ENCODE data around the gene XK. TPM values are rescaled to one million over a fixed set of nuclear protein-coding genes. Genes with fewer than 3 reads are reported as not detected.

XK gene
- total RNA-seq, 1 experiment from 2014 or later = 0.04 TPM

GRCh38 chrX:37686996-37687395 is 1.4 kb downstream of the XK start:
- Histone ChIP-seq H4K20me1 (ENCODE audit: insufficient read depth, low read depth, low read length) (no peaks in the 10 kb centered on the region), H3K4me2 (ENCODE audit: low read depth, low read length, poor library complexity, severe bottlenecking) (no peak overlapping the region), H3K79me2 (ENCODE audit: low read length) (no peaks in the 10 kb centered on the region), H3K36me3 (ENCODE audit: insufficient read depth, low read length) (no peaks in the 10 kb centered on the region), H2AFZ (ENCODE audit: low read length) (no peak overlapping the region), H3K4me3 (ENCODE audit: low read length) (no peak overlapping the region), H3K27ac (ENCODE audit: low read length) (no peak overlapping the region), H3K9ac (ENCODE audit: low read length) (no peak overlapping the region), H3K4me1 (ENCODE audit: low read length) (no peaks in the 10 kb centered on the region), H3K27me3 (ENCODE audit: low read length) (no peaks in the 10 kb centered on the region), H3K9me2 (replicated peaks; ENCODE audit: insufficient read depth, low read length) (no peaks in the 10 kb centered on the region), H3K9me3 (ENCODE audit: low read length) (no peaks in the 10 kb centered on the region)
- DNase-seq = no peak

DNA sequence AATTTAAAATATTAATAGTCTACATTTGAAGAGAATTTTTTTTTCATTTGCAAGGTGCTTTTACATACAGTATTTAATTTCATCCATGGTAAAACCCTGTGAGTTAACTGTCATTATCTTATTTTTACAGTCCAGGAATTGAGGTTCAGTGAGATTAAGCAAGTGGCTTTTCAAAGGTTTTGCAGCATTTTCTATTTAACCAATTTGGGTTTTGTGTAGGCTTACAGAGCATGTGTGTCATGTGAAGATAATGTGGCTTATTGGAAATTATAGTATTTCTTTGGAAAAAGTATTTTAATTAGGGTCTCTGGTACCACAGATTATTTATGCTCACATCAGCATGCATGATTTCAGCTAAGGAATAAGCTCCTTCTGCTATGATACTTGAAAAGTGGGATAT is 4.5 kb downstream of the XK start:
- H3K4me1 ChIP-seq (ENCODE audit: low read length) = no peaks in the 10 kb centered on the region

DNA sequence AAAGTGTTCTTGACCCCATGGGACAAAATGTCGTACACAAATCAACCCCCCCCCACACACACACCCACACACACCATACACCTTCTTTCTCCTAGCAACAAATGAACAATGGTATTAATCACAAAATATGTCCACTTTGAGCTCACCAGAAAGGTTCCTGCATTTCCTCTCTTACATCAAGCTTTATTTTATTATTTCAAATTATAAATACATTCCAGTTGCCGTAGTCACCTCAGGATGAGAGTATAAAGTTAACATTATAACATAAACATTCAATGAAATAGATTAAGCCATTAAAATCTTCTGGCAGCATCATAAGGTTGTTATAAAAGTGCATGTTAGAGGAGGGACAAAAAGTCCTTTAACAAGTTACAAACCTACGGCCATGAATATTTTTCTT is 7.3 kb downstream of the XK start:
- Histone ChIP-seq H3K4me3 (ENCODE audit: low read length) (no peak overlapping the region), H3K9me3 (ENCODE audit: low read length) (no peaks in the 10 kb centered on the region), H3K27me3 (ENCODE audit: low read length) (no peaks in the 10 kb centered on the region), H3K27ac (ENCODE audit: low read length) (no peak overlapping the region), H4K20me1 (ENCODE audit: insufficient read depth, low read depth, low read length) (no peaks in the 10 kb centered on the region), H3K4me2 (ENCODE audit: low read depth, low read length, poor library complexity, severe bottlenecking) (no peak overlapping the region), H3K4me1 (ENCODE audit: low read length) (no peaks in the 10 kb centered on the region), H2AFZ (ENCODE audit: low read length) (no peak overlapping the region), H3K36me3 (ENCODE audit: insufficient read depth, low read length) (no peaks in the 10 kb centered on the region), H3K9me2 (replicated peaks; ENCODE audit: insufficient read depth, low read length) (no peaks in the 10 kb centered on the region), H3K79me2 (ENCODE audit: low read length) (no peaks in the 10 kb centered on the region), H3K9ac (ENCODE audit: low read length) (no peak overlapping the region)
- DNase-seq = no peak

More for the DNA sequence above, 4.5 kb downstream of the XK start:
- H3K4me2 ChIP-seq (ENCODE audit: low read depth, low read length, poor library complexity, severe bottlenecking) = no peak overlapping the region
- H3K79me2 ChIP-seq (ENCODE audit: low read length) = no peaks in the 10 kb centered on the region
- no peaks in the 10 kb centered on the region for H3K36me3 ChIP-seq (ENCODE audit: insufficient read depth, low read length)
- no peak overlapping the region for H3K27ac ChIP-seq (ENCODE audit: low read length)
- no peak overlapping the region for H3K9ac ChIP-seq (ENCODE audit: low read length)
- no peaks in the 10 kb centered on the region for H3K9me2 ChIP-seq (replicated peaks; ENCODE audit: insufficient read depth, low read length)
- DNase-seq = no peak
- H2AFZ ChIP-seq (ENCODE audit: low read length) = no peak overlapping the region
- H3K27me3 ChIP-seq (ENCODE audit: low read length) = no peaks in the 10 kb centered on the region
- no peaks in the 10 kb centered on the region for H4K20me1 ChIP-seq (ENCODE audit: insufficient read depth, low read depth, low read length)
- no peak overlapping the region for H3K4me3 ChIP-seq (ENCODE audit: low read length)
- no peaks in the 10 kb centered on the region for H3K9me3 ChIP-seq (ENCODE audit: low read length)

- H3K4me2 ChIP-seq (ENCODE audit: low read depth, low read length, poor library complexity, severe bottlenecking) = no peak overlapping the region
- H3K4me3 ChIP-seq (ENCODE audit: low read length) = no peak overlapping the region
- H3K27ac ChIP-seq (ENCODE audit: low read length) = no peak overlapping the region
- no peaks in the 10 kb centered on the region for H3K9me2 ChIP-seq (replicated peaks; ENCODE audit: insufficient read depth, low read length)
- no peaks in the 10 kb centered on the region for H3K79me2 ChIP-seq (ENCODE audit: low read length)
- no peaks in the 10 kb centered on the region for H3K4me1 ChIP-seq (ENCODE audit: low read length)
- H3K27me3 ChIP-seq (ENCODE audit: low read length) = no peaks in the 10 kb centered on the region
- no peaks in the 10 kb centered on the region for H3K36me3 ChIP-seq (ENCODE audit: insufficient read depth, low read length)
- no peaks in the 10 kb centered on the region for H3K9me3 ChIP-seq (ENCODE audit: low read length)
- no peak overlapping the region for H2AFZ ChIP-seq (ENCODE audit: low read length)
- H4K20me1 ChIP-seq (ENCODE audit: insufficient read depth, low read depth, low read length) = no peaks in the 10 kb centered on the region
- no peak for DNase-seq
- H3K9ac ChIP-seq (ENCODE audit: low read length) = no peak overlapping the region
These were observed 11.7 kb downstream of the XK start for GRCh38 chrX:37697169-37697760.

- H3K27ac ChIP-seq (ENCODE audit: low read length) = no peak overlapping the region
- DNase-seq = no peak
- no peaks in the 10 kb centered on the region for H3K4me1 ChIP-seq (ENCODE audit: low read length)
- no peak overlapping the region for H3K4me2 ChIP-seq (ENCODE audit: low read depth, low read length, poor library complexity, severe bottlenecking)
- H3K79me2 ChIP-seq (ENCODE audit: low read length) = no peaks in the 10 kb centered on the region
- H3K9ac ChIP-seq (ENCODE audit: low read length) = no peak overlapping the region
- no peaks in the 10 kb centered on the region for H3K9me2 ChIP-seq (replicated peaks; ENCODE audit: insufficient read depth, low read length)
- H3K27me3 ChIP-seq (ENCODE audit: low read length) = no peaks in the 10 kb centered on the region
- no peaks in the 10 kb centered on the region for H3K9me3 ChIP-seq (ENCODE audit: low read length)
- H3K36me3 ChIP-seq (ENCODE audit: insufficient read depth, low read length) = no peaks in the 10 kb centered on the region
- H3K4me3 ChIP-seq (ENCODE audit: low read length) = no peak overlapping the region
- no peaks in the 10 kb centered on the region for H4K20me1 ChIP-seq (ENCODE audit: insufficient read depth, low read depth, low read length)
- no peak overlapping the region for H2AFZ ChIP-seq (ENCODE audit: low read length)
These were observed 16.0 kb downstream of the XK start for GRCh38 chrX:37701588-37701987.

GRCh38 chrX:37711991-37712390 is 26.4 kb downstream of the XK start:
- H3K9me3 ChIP-seq (ENCODE audit: low read length) = no peaks in the 10 kb centered on the region
- H3K79me2 ChIP-seq (ENCODE audit: low read length) = no peaks in the 10 kb centered on the region

GRCh38 chrX:37712458-37712857 is 26.9 kb downstream of the XK start:
- Histone ChIP-seq H3K27me3 (ENCODE audit: low read length) (no peaks in the 10 kb centered on the region), H2AFZ (ENCODE audit: low read length) (no peak overlapping the region), H3K9me3 (ENCODE audit: low read length) (no peaks in the 10 kb centered on the region), H3K27ac (ENCODE audit: low read length) (no peak overlapping the region), H3K4me1 (ENCODE audit: low read length) (no peaks in the 10 kb centered on the region), H4K20me1 (ENCODE audit: insufficient read depth, low read depth, low read length) (no peaks in the 10 kb centered on the region), H3K9me2 (replicated peaks; ENCODE audit: insufficient read depth, low read length) (no peaks in the 10 kb centered on the region), H3K4me2 (ENCODE audit: low read depth, low read length, poor library complexity, severe bottlenecking) (no peak overlapping the region), H3K9ac (ENCODE audit: low read length) (no peak overlapping the region), H3K4me3 (ENCODE audit: low read length) (no peak overlapping the region), H3K79me2 (ENCODE audit: low read length) (no peaks in the 10 kb centered on the region), H3K36me3 (ENCODE audit: insufficient read depth, low read length) (no peaks in the 10 kb centered on the region)
- DNase-seq = no peak

More at GRCh38 chrX:37711991-37712390, 26.4 kb downstream of the XK start:
- Histone ChIP-seq H4K20me1 (ENCODE audit: insufficient read depth, low read depth, low read length) (no peaks in the 10 kb centered on the region), H3K4me1 (ENCODE audit: low read length) (no peaks in the 10 kb centered on the region), H3K4me3 (ENCODE audit: low read length) (no peak overlapping the region), H3K27me3 (ENCODE audit: low read length) (no peaks in the 10 kb centered on the region), H2AFZ (ENCODE audit: low read length) (no peak overlapping the region), H3K36me3 (ENCODE audit: insufficient read depth, low read length) (no peaks in the 10 kb centered on the region), H3K27ac (ENCODE audit: low read length) (no peak overlapping the region), H3K4me2 (ENCODE audit: low read depth, low read length, poor library complexity, severe bottlenecking) (no peak overlapping the region), H3K9ac (ENCODE audit: low read length) (no peak overlapping the region), H3K9me2 (replicated peaks; ENCODE audit: insufficient read depth, low read length) (no peaks in the 10 kb centered on the region)
- no peak for DNase-seq

DNA sequence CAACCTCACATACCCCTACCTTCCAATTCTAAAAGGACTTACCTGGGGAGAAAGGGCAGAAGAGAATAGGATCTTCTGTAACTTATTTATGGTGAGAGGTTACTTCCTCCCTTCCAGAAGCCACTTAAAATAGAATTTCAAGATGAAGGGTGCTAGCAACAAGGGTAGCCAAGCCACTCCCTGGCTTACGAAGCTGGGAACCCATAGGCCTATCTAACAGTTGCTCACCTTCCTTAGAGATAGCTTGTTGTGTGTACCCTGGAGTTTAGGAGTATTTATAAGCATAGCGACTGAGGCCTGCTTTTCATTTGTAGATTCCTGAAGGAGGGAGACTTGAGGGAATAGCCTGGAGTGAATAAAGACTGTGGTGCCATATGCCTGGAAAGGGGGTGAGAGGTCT is 28.9 kb downstream of the XK start:
- Histone ChIP-seq H3K9ac (ENCODE audit: low read length) (no peak overlapping the region), H3K4me2 (ENCODE audit: low read depth, low read length, poor library complexity, severe bottlenecking) (no peak overlapping the region), H3K9me3 (ENCODE audit: low read length) (no peaks in the 10 kb centered on the region), H3K9me2 (replicated peaks; ENCODE audit: insufficient read depth, low read length) (no peaks in the 10 kb centered on the region), H3K4me3 (ENCODE audit: low read length) (no peak overlapping the region), H3K36me3 (ENCODE audit: insufficient read depth, low read length) (no peaks in the 10 kb centered on the region), H3K27me3 (ENCODE audit: low read length) (no peaks in the 10 kb centered on the region), H3K27ac (ENCODE audit: low read length) (no peak overlapping the region), H4K20me1 (ENCODE audit: insufficient read depth, low read depth, low read length) (no peaks in the 10 kb centered on the region), H3K4me1 (ENCODE audit: low read length) (no peaks in the 10 kb centered on the region), H3K79me2 (ENCODE audit: low read length) (no peaks in the 10 kb centered on the region), H2AFZ (ENCODE audit: low read length) (no peak overlapping the region)
- no peak for DNase-seq

DNA sequence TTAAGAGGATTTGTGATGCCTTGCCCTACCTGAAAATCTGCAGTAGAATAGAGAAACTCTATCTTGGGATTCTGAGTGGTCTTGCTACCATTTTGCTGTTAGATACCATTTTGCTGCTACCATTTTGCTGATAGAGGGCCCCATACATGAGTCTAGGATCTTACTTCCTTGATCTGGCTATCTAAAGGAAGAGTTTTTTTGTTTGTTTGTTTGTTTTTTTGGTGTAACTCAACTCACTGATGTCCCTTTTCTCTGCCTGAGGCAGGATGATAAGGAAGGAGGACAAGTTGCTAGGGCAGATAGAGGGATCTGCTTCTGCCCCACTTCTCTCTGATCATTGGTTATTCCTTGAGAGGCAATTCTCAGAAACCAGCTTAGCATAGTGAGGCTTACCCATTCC is 31.0 kb downstream of the XK start:
- no peaks in the 10 kb centered on the region for H3K27me3 ChIP-seq (ENCODE audit: low read length)
- no peak overlapping the region for H3K9ac ChIP-seq (ENCODE audit: low read length)
- H3K9me2 ChIP-seq (replicated peaks; ENCODE audit: insufficient read depth, low read length) = no peaks in the 10 kb centered on the region
- H4K20me1 ChIP-seq (ENCODE audit: insufficient read depth, low read depth, low read length) = no peaks in the 10 kb centered on the region
- H3K4me3 ChIP-seq (ENCODE audit: low read length) = no peak overlapping the region
- no peak overlapping the region for H3K4me2 ChIP-seq (ENCODE audit: low read depth, low read length, poor library complexity, severe bottlenecking)
- no peaks in the 10 kb centered on the region for H3K4me1 ChIP-seq (ENCODE audit: low read length)
- no peak overlapping the region for H2AFZ ChIP-seq (ENCODE audit: low read length)
- no peaks in the 10 kb centered on the region for H3K9me3 ChIP-seq (ENCODE audit: low read length)
- H3K36me3 ChIP-seq (ENCODE audit: insufficient read depth, low read length) = no peaks in the 10 kb centered on the region
- H3K79me2 ChIP-seq (ENCODE audit: low read length) = no peaks in the 10 kb centered on the region
- no peak overlapping the region for H3K27ac ChIP-seq (ENCODE audit: low read length)
- no peak for DNase-seq

Data from Karpas-422 (cell line).